ENCODE results near the gene CFAP298. TPM values are rescaled to one million over a fixed set of nuclear protein-coding genes. Genes with fewer than 3 reads are reported as not detected.
A peak's percentile ranks its signal among the peaks of the same experiment; 100 is the strongest.
"Not testable (repeated sequence)": the region's sequence is repeated elsewhere in the genome, so short reads cannot be mapped to it uniquely, and the experiment has no call there.

The CFAP298 gene
- total RNA-seq = 10 to 100 TPM; 16.8 to 34.5 (median 31.3) TPM
- polyA plus RNA-seq = 10 to 100 TPM; 52.2 to 64.3 TPM
- 6.9 reads per million, percentile 29 among the genes with 10 or more reads in this experiment for total RNA-seq

GRCh38 chr21:32612075-32612998 is at the start of gene CFAP298:
CFAP298 (minus strand) TSS chr21:32612377; CDS start chr21:32612243, 134 bp downstream.
- H3K27me3 Mint-ChIP-seq = peaks cover 0 to 15% (median 0%) of the 10 kb centered on the region in 5 donors
- H3K4me1 Mint-ChIP-seq = peaks cover 0 to 34% (median 12%) of the 10 kb centered on the region in 7 donors
- peak; percentile 78 to 93 (median 89) for DNase-seq
- H3K4me3 ChIP-seq (ENCODE audit: low read length) = peak within 1 kb of the TSS; percentile 100
- ChIA-PET CTCF (interaction anchor here (0.6 kb wide), 1 partner anchor 113 kb away, joined by 3 read pairs; no protein-coding TSS in a partner anchor), POLR2A (interaction anchor here (0.5 to 2.2 kb wide), 11 partner anchors 13 to 867 kb away, joined by 3 to 7 read pairs (median 4); partner anchors contain the start of genes PAXBP1, SYNJ1, TMEM50B and URB1)
- H3K27ac ChIP-seq (ENCODE audit: low read depth, low read length) = peak within 1 kb of the TSS; percentile 87
- peaks cover 0 to 15% (median 5%) of the 10 kb centered on the region in 3 experiments for H3K36me3 ChIP-seq (ENCODE audit: control insufficient read depth in 2 of 3, insufficient read depth in 3 of 3, low read length in 3 of 3)
- H3K9me3 ChIP-seq (ENCODE audit: control insufficient read depth in 2 of 3, low read length in 3 of 3) = no peaks in the 10 kb centered on the region
- H3K36me3 Mint-ChIP-seq = peaks cover 0 to 10% (median 5%) of the 10 kb centered on the region in 5 donors
- intact Hi-C loops (cut with micrococcal nuclease) = loop anchor here (1.0 to 10.0 kb wide), 14 partner anchors 44 to 2002 kb away; partner anchors contain the start of genes EVA1C (in 2 of the 2), GART (in 2 of the 2), SON (in 2 of the 2) and CRYZL1 (in 1 of the 2)
- H3K27me3 ChIP-seq (ENCODE audit: control insufficient read depth in 2 of 2, insufficient read depth in 2 of 2, low read length in 2 of 2) = no peaks in the 10 kb centered on the region
- peaks cover 0 to 4% (median 0%) of the 10 kb centered on the region in 11 donors for H3K9me3 Mint-ChIP-seq
- H3K27ac Mint-ChIP-seq = peak within 1 kb of the TSS; percentile 90 to 98 (median 97)
- peak; percentile 97 for ATAC-seq
- peak within 1 kb of the TSS; percentile 95 to 98 (median 97) for H3K4me3 Mint-ChIP-seq
- peaks cover 12% of the 10 kb centered on the region in 2 donors for H3K4me1 ChIP-seq (ENCODE audit: control insufficient read depth in 2 of 2, insufficient read depth in 2 of 2, low read length in 2 of 2)

GRCh38 chr21:32661026-32661782 is 49.0 kb upstream of the CFAP298 start:
- H3K27me3 ChIP-seq (ENCODE audit: control insufficient read depth in 2 of 2, insufficient read depth in 2 of 2, low read length in 2 of 2); H3K4me1 Mint-ChIP-seq; intact Hi-C loops (cut with micrococcal nuclease); H3K4me3 Mint-ChIP-seq; ATAC-seq; H3K27ac ChIP-seq (ENCODE audit: low read depth, low read length); H3K4me1 ChIP-seq (ENCODE audit: control insufficient read depth in 2 of 2, insufficient read depth in 2 of 2, low read length in 2 of 2); DNase-seq; H3K4me3 ChIP-seq (ENCODE audit: low read length); POLR2A ChIA-PET; H3K9me3 ChIP-seq (ENCODE audit: control insufficient read depth in 2 of 3, low read length in 3 of 3); H3K27ac Mint-ChIP-seq; H3K27me3 Mint-ChIP-seq; CTCF ChIA-PET: not testable (repeated sequence)
- Mint-ChIP-seq H3K36me3 (peaks cover 36 to 88% (median 65%) of the 10 kb centered on the region in 5 donors), H3K9me3 (peaks cover 0 to 28% (median 13%) of the 10 kb centered on the region in 11 donors)
- peaks cover 13 to 74% (median 16%) of the 10 kb centered on the region in 3 experiments for H3K36me3 ChIP-seq (ENCODE audit: control insufficient read depth in 2 of 3, insufficient read depth in 3 of 3, low read length in 3 of 3)

- Mint-ChIP-seq H3K4me1 (no peaks in the 10 kb centered on the region), H3K27me3 (no peaks in the 10 kb centered on the region), H3K9me3 (peaks cover 0 to 2% (median 0%) of the 10 kb centered on the region in 11 donors), H3K27ac (peak overlapping the region in 2 of 9 donors; percentile 4 to 22), H3K36me3 (peaks cover 9 to 65% (median 38%) of the 10 kb centered on the region in 5 donors), H3K4me3 (no peak overlapping the region)
- H3K36me3 ChIP-seq (ENCODE audit: control insufficient read depth in 2 of 3, insufficient read depth in 3 of 3, low read length in 3 of 3) = peaks cover 0 to 56% (median 2%) of the 10 kb centered on the region in 3 experiments
- ATAC-seq (no peak), DNase-seq (no peak)
- H3K27ac ChIP-seq (ENCODE audit: low read depth, low read length) = no peak overlapping the region
- ChIA-PET POLR2A (no interaction called here), CTCF (interaction anchor here (0.6 to 1.4 kb wide), 2 partner anchors 168 to 284 kb away, joined by 3 to 5 read pairs; no protein-coding TSS in a partner anchor)
- H3K27me3 ChIP-seq (ENCODE audit: control insufficient read depth in 2 of 2, insufficient read depth in 2 of 2, low read length in 2 of 2) = no peaks in the 10 kb centered on the region
- no peaks in the 10 kb centered on the region for H3K4me1 ChIP-seq (ENCODE audit: control insufficient read depth in 2 of 2, insufficient read depth in 2 of 2, low read length in 2 of 2)
- H3K9me3 ChIP-seq (ENCODE audit: control insufficient read depth in 2 of 3, low read length in 3 of 3) = no peaks in the 10 kb centered on the region
- intact Hi-C loops (cut with micrococcal nuclease) = no loop called here
- no peak overlapping the region for H3K4me3 ChIP-seq (ENCODE audit: low read length)
These were observed 46.3 kb upstream of the CFAP298 start for GRCh38 chr21:32658524-32658923.

- no peaks in the 10 kb centered on the region for H3K4me1 ChIP-seq (ENCODE audit: control insufficient read depth in 2 of 2, insufficient read depth in 2 of 2, low read length in 2 of 2)
- POLR2A ChIA-PET = interaction anchor here (0.6 to 0.7 kb wide), 2 partner anchors 9 to 41 kb away, joined by 3 read pairs; partner anchors contain the start of gene CFAP298
- peaks cover 5 to 41% (median 27%) of the 10 kb centered on the region in 5 donors for H3K36me3 Mint-ChIP-seq
- peak in 7 of 9 donors; percentile 8 to 40 (median 28) for DNase-seq
- no peak overlapping the region for H3K27ac ChIP-seq (ENCODE audit: low read depth, low read length)
- no peak overlapping the region for H3K4me3 Mint-ChIP-seq
- H3K27me3 ChIP-seq (ENCODE audit: control insufficient read depth in 2 of 2, insufficient read depth in 2 of 2, low read length in 2 of 2) = no peaks in the 10 kb centered on the region
- no peaks in the 10 kb centered on the region for H3K9me3 ChIP-seq (ENCODE audit: control insufficient read depth in 2 of 3, low read length in 3 of 3)
- intact Hi-C loops (cut with micrococcal nuclease) = loop anchor here (1.0 to 5.0 kb wide), 5 partner anchors 119 to 544 kb away; partner anchors contain the start of gene PAXBP1 (in 1 of the 2)
- no peaks in the 10 kb centered on the region for H3K27me3 Mint-ChIP-seq
- peaks cover 0 to 12% (median 0%) of the 10 kb centered on the region in 7 donors for H3K4me1 Mint-ChIP-seq
- no peaks in the 10 kb centered on the region for H3K9me3 Mint-ChIP-seq
- H3K4me3 ChIP-seq (ENCODE audit: low read length) = no peak overlapping the region
- ATAC-seq = peak; percentile 64
- peaks cover 0 to 43% (median 17%) of the 10 kb centered on the region in 3 experiments for H3K36me3 ChIP-seq (ENCODE audit: control insufficient read depth in 2 of 3, insufficient read depth in 3 of 3, low read length in 3 of 3)
- CTCF ChIA-PET = interaction anchor here (1.1 kb wide), 1 partner anchor 173 kb away, joined by 4 read pairs; no protein-coding TSS in a partner anchor
- no peak overlapping the region for H3K27ac Mint-ChIP-seq
These were observed 41.2 kb upstream of the CFAP298 start for GRCh38 chr21:32653326-32653901.

- CTCF ChIA-PET = no interaction called here
- Histone ChIP-seq H3K36me3 (ENCODE audit: control insufficient read depth in 2 of 3, insufficient read depth in 3 of 3, low read length in 3 of 3) (peaks cover 3 to 46% (median 27%) of the 10 kb centered on the region in 3 experiments), H3K27me3 (ENCODE audit: control insufficient read depth in 2 of 2, insufficient read depth in 2 of 2, low read length in 2 of 2) (no peaks in the 10 kb centered on the region), H3K4me1 (ENCODE audit: control insufficient read depth in 2 of 2, insufficient read depth in 2 of 2, low read length in 2 of 2) (no peaks in the 10 kb centered on the region), H3K27ac (ENCODE audit: low read depth, low read length) (no peak overlapping the region), H3K4me3 (ENCODE audit: low read length) (no peak overlapping the region), H3K9me3 (ENCODE audit: control insufficient read depth in 2 of 3, low read length in 3 of 3) (no peaks in the 10 kb centered on the region)
- no peak overlapping the region for H3K27ac Mint-ChIP-seq
- ATAC-seq (no peak), DNase-seq (no peak)
- POLR2A ChIA-PET = no interaction called here
- peaks cover 4 to 32% (median 26%) of the 10 kb centered on the region in 5 donors for H3K36me3 Mint-ChIP-seq
- no peak overlapping the region for H3K4me3 Mint-ChIP-seq
- H3K4me1 Mint-ChIP-seq = peaks cover 0 to 9% (median 0%) of the 10 kb centered on the region in 7 donors
- H3K9me3 Mint-ChIP-seq = no peaks in the 10 kb centered on the region
- intact Hi-C loops (cut with micrococcal nuclease) = no loop called here
- H3K27me3 Mint-ChIP-seq = no peaks in the 10 kb centered on the region
These were observed 36.0 kb upstream of the CFAP298 start for GRCh38 chr21:32648165-32648564.
